ENCODE results near the gene TNFAIP2. TPM values are rescaled to one million over a fixed set of nuclear protein-coding genes. Genes with fewer than 3 reads are reported as not detected.
"Not testable (repeated sequence)": the region's sequence is repeated elsewhere in the genome, so short reads cannot be mapped to it uniquely, and the experiment has no call there.

The TNFAIP2 gene
- polyA plus RNA-seq, 4 donors, result 27.8 to 40.0 (median 35.4) TPM

- no peak for DNase-seq (ENCODE audit: low read depth in 4 of 4, low spot score in 3 of 4)
These were observed 23.0 kb downstream of the TNFAIP2 start for GRCh38 chr14:103146141-103146709.

GRCh38 chr14:103149351-103150237, 26.3 kb downstream of the TNFAIP2 start:
- no peak for DNase-seq (ENCODE audit: low read depth in 4 of 4, low spot score in 3 of 4)

GRCh38 chr14:103151270-103151945, 28.1 kb downstream of the TNFAIP2 start:
- no peak for DNase-seq (ENCODE audit: low read depth in 4 of 4, low spot score in 3 of 4)

- DNase-seq (ENCODE audit: low read depth in 4 of 4, low spot score in 3 of 4), result no peak
These were observed 31.7 kb downstream of the TNFAIP2 start for GRCh38 chr14:103155010-103155409.

- not testable (repeated sequence) for DNase-seq (ENCODE audit: low read depth in 4 of 4, low spot score in 3 of 4)
These were observed 32.2 kb downstream of the TNFAIP2 start for GRCh38 chr14:103155416-103155815.

- DNase-seq (ENCODE audit: low read depth in 4 of 4, low spot score in 3 of 4), result no peak
These were observed 32.6 kb downstream of the TNFAIP2 start for GRCh38 chr14:103155826-103156394.

GRCh38 chr14:103156651-103157378, 33.6 kb downstream of the TNFAIP2 start:
- DNase-seq (ENCODE audit: low read depth in 4 of 4, low spot score in 3 of 4), result no peak

- DNase-seq (ENCODE audit: low read depth in 4 of 4, low spot score in 3 of 4), result no peak
These were observed 34.7 kb downstream of the TNFAIP2 start for GRCh38 chr14:103157969-103158368.

GRCh38 chr14:103158688-103159087, 35.4 kb downstream of the TNFAIP2 start:
- DNase-seq (ENCODE audit: low read depth in 4 of 4, low spot score in 3 of 4), result no peak

- DNase-seq (ENCODE audit: low read depth in 4 of 4, low spot score in 3 of 4), result no peak
These were observed 37.2 kb downstream of the TNFAIP2 start for GRCh38 chr14:103160321-103161053.

GRCh38 chr14:103161054-103161397, 37.8 kb downstream of the TNFAIP2 start:
- DNase-seq (ENCODE audit: low read depth in 4 of 4, low spot score in 3 of 4), result no peak

GRCh38 chr14:103163199-103163598, 39.9 kb downstream of the TNFAIP2 start:
- DNase-seq (ENCODE audit: low read depth in 4 of 4, low spot score in 3 of 4), result no peak

- DNase-seq (ENCODE audit: low read depth in 4 of 4, low spot score in 3 of 4), result no peak
These were observed 40.7 kb downstream of the TNFAIP2 start for GRCh38 chr14:103164006-103164405.

GRCh38 chr14:103164779-103165178, 41.5 kb downstream of the TNFAIP2 start:
- DNase-seq (ENCODE audit: low read depth in 4 of 4, low spot score in 3 of 4), result no peak

GRCh38 chr14:103165323-103165722, 42.1 kb downstream of the TNFAIP2 start:
- no peak for DNase-seq (ENCODE audit: low read depth in 4 of 4, low spot score in 3 of 4)

- DNase-seq (ENCODE audit: low read depth in 4 of 4, low spot score in 3 of 4), result no peak
These were observed 46.7 kb downstream of the TNFAIP2 start for GRCh38 chr14:103169954-103170353.

- DNase-seq (ENCODE audit: low read depth in 4 of 4, low spot score in 3 of 4), result not testable (repeated sequence)
These were observed 47.9 kb downstream of the TNFAIP2 start for GRCh38 chr14:103171206-103171605.

GRCh38 chr14:103172921-103173320, 49.7 kb downstream of the TNFAIP2 start:
- DNase-seq (ENCODE audit: low read depth in 4 of 4, low spot score in 3 of 4), result no peak

- DNase-seq (ENCODE audit: low read depth in 4 of 4, low spot score in 3 of 4), result not testable (repeated sequence)
These were observed 50.6 kb downstream of the TNFAIP2 start for GRCh38 chr14:103173887-103174286.

- DNase-seq (ENCODE audit: low read depth in 4 of 4, low spot score in 3 of 4), result not testable (repeated sequence)
These were observed 52.9 kb downstream of the TNFAIP2 start for GRCh38 chr14:103176176-103176575.

Data from right renal pelvis (tissue), 4 donors.